ENCODE results near the gene ATXN1.

The ATXN1 gene

GRCh38 chr6:16314296-16314695, 447.0 kb downstream of the ATXN1 start:
- TF ChIP-seq CTBP1 (IDR thresholded peaks at IDR 0.05; ENCODE audit: borderline replicate concordance) = no peak
- ChIA-PET CTCF (no interaction called here), POLR2A (no interaction called here)
- DNase-seq (ENCODE audit: extremely low spot score) = no peak

GRCh38 chr6:16313732-16314131, 447.5 kb downstream of the ATXN1 start:
- TF ChIP-seq NFRKB (IDR thresholded peaks at IDR 0.05) = no peak
- TF ChIP-seq L3MBTL2 (conservative IDR thresholded peaks at IDR 0.05) = no peak
- TF ChIP-seq ARNT (IDR thresholded peaks at IDR 0.05) = no peak
- no peak for TF ChIP-seq SUZ12 (IDR thresholded peaks at IDR 0.05)
- no peak for TF ChIP-seq SP1 (IDR thresholded peaks at IDR 0.05)
- TF ChIP-seq ZNF384 (IDR thresholded peaks at IDR 0.05) = no peak
- no peak for TF ChIP-seq PKNOX1 (IDR thresholded peaks at IDR 0.05)
- no peak for TF ChIP-seq CTBP1 (IDR thresholded peaks at IDR 0.05; ENCODE audit: borderline replicate concordance)
- TF ChIP-seq HDGF (IDR thresholded peaks at IDR 0.05; ENCODE audit: borderline replicate concordance) = no peak
- TF ChIP-seq FOXA1 (IDR thresholded peaks at IDR 0.05) = no peak
- TF ChIP-seq TARDBP (IDR thresholded peaks at IDR 0.05) = no peak
- TF ChIP-seq FOXK2 (IDR thresholded peaks at IDR 0.05) = no peak
- TF ChIP-seq BHLHE40 (IDR thresholded peaks at IDR 0.05; ENCODE audit: borderline replicate concordance) = no peak
- no peak for TF ChIP-seq FOXM1 (IDR thresholded peaks at IDR 0.05; ENCODE audit: borderline replicate concordance)
- TF ChIP-seq ELF4 (IDR thresholded peaks at IDR 0.05) = no peak
- CTCF ChIA-PET = interaction anchor here (1.1 kb wide), 1 partner anchor 27 kb away, joined by 3 read pairs; no protein-coding TSS in a partner anchor
- no peak for DNase-seq (ENCODE audit: extremely low spot score)
- POLR2A ChIA-PET = no interaction called here

GRCh38 chr6:16311763-16312162, 449.5 kb downstream of the ATXN1 start:
- TF ChIP-seq L3MBTL2 (conservative IDR thresholded peaks at IDR 0.05) = no peak
- no peak for TF ChIP-seq BHLHE40 (IDR thresholded peaks at IDR 0.05; ENCODE audit: borderline replicate concordance)
- TF ChIP-seq LEF1 (IDR thresholded peaks at IDR 0.05; ENCODE audit: borderline replicate concordance) = no peak
- TF ChIP-seq SUZ12 (IDR thresholded peaks at IDR 0.05) = no peak
- no peak for TF ChIP-seq HDGF (IDR thresholded peaks at IDR 0.05; ENCODE audit: borderline replicate concordance)
- TF ChIP-seq NFRKB (IDR thresholded peaks at IDR 0.05) = no peak
- no peak for TF ChIP-seq SP1 (IDR thresholded peaks at IDR 0.05)
- TF ChIP-seq FOXA1 (IDR thresholded peaks at IDR 0.05) = no peak
- no peak for TF ChIP-seq ARNT (IDR thresholded peaks at IDR 0.05)
- ChIA-PET CTCF (interaction anchor here (0.8 kb wide), 1 partner anchor 25 kb away, joined by 3 read pairs; no protein-coding TSS in a partner anchor), POLR2A (no interaction called here)
- no peak for DNase-seq (ENCODE audit: extremely low spot score)

GRCh38 chr6:16306334-16306733, 454.9 kb downstream of the ATXN1 start:
- DNase-seq (ENCODE audit: extremely low spot score) = no peak
- ChIA-PET POLR2A (no interaction called here), CTCF (no interaction called here)
- TF ChIP-seq ARNT (IDR thresholded peaks at IDR 0.05) (no peak), PKNOX1 (IDR thresholded peaks at IDR 0.05) (no peak), L3MBTL2 (conservative IDR thresholded peaks at IDR 0.05) (no peak), LEF1 (IDR thresholded peaks at IDR 0.05; ENCODE audit: borderline replicate concordance) (no peak), NFRKB (IDR thresholded peaks at IDR 0.05) (no peak), FOXK2 (IDR thresholded peaks at IDR 0.05) (no peak), FOXA1 (IDR thresholded peaks at IDR 0.05) (no peak), SUZ12 (IDR thresholded peaks at IDR 0.05) (no peak), CTBP1 (IDR thresholded peaks at IDR 0.05; ENCODE audit: borderline replicate concordance) (no peak), TARDBP (IDR thresholded peaks at IDR 0.05) (no peak), HDGF (IDR thresholded peaks at IDR 0.05; ENCODE audit: borderline replicate concordance) (no peak), SP1 (IDR thresholded peaks at IDR 0.05) (no peak), BHLHE40 (IDR thresholded peaks at IDR 0.05; ENCODE audit: borderline replicate concordance) (no peak), FOXM1 (IDR thresholded peaks at IDR 0.05; ENCODE audit: borderline replicate concordance) (no peak), ZNF384 (IDR thresholded peaks at IDR 0.05) (no peak), ELF4 (IDR thresholded peaks at IDR 0.05) (no peak)

GRCh38 chr6:16305788-16306187, 455.5 kb downstream of the ATXN1 start:
- TF ChIP-seq SUZ12 (IDR thresholded peaks at IDR 0.05) (no peak), L3MBTL2 (conservative IDR thresholded peaks at IDR 0.05) (no peak), FOXM1 (IDR thresholded peaks at IDR 0.05; ENCODE audit: borderline replicate concordance) (no peak)
- DNase-seq (ENCODE audit: extremely low spot score) = no peak
- POLR2A ChIA-PET = no interaction called here
- CTCF ChIA-PET = no interaction called here

GRCh38 chr6:16305246-16305725, 456.0 kb downstream of the ATXN1 start:
- CTCF ChIA-PET = interaction anchor here (0.9 kb wide), 1 partner anchor 19 kb away, joined by 3 read pairs; no protein-coding TSS in a partner anchor
- POLR2A ChIA-PET = no interaction called here
- no peak for DNase-seq (ENCODE audit: extremely low spot score)
- TF ChIP-seq SP1 (IDR thresholded peaks at IDR 0.05) = no peak
- TF ChIP-seq TARDBP (IDR thresholded peaks at IDR 0.05) = no peak
- TF ChIP-seq SUZ12 (IDR thresholded peaks at IDR 0.05) = no peak
- TF ChIP-seq FOXM1 (IDR thresholded peaks at IDR 0.05; ENCODE audit: borderline replicate concordance) = no peak
- TF ChIP-seq BHLHE40 (IDR thresholded peaks at IDR 0.05; ENCODE audit: borderline replicate concordance) = no peak
- no peak for TF ChIP-seq ZNF384 (IDR thresholded peaks at IDR 0.05)
- no peak for TF ChIP-seq PKNOX1 (IDR thresholded peaks at IDR 0.05)
- TF ChIP-seq FOXK2 (IDR thresholded peaks at IDR 0.05) = no peak
- TF ChIP-seq LEF1 (IDR thresholded peaks at IDR 0.05; ENCODE audit: borderline replicate concordance) = no peak
- no peak for TF ChIP-seq ARNT (IDR thresholded peaks at IDR 0.05)
- TF ChIP-seq ELF4 (IDR thresholded peaks at IDR 0.05) = no peak
- no peak for TF ChIP-seq L3MBTL2 (conservative IDR thresholded peaks at IDR 0.05)

Data from HEK293T (cell line).